SU-DHL-6 (cell line): ENCODE measurements around the gene TMEM74B.

Source experiments
- H2AFZ ChIP-seq: fragments of 200-600 bp; sonication (generic); 2 replicates; pipeline ENCODE4 v1.6.1; 2014; ENCODE audit warnings: low read depth, mild to moderate bottlenecking, moderate library complexity, mixed read lengths, antibody characterized with exemption, low read length; ENCODE audit not compliant: severe bottlenecking
- H3F3A ChIP-seq: fragments of 200-600 bp; shearing (Covaris generic); 2 replicates; pipeline ENCODE4 v1.6.0; 2016; ENCODE audit warnings: antibody characterized with exemption, mild to moderate bottlenecking; ENCODE audit not compliant: insufficient read depth
- H3K27ac ChIP-seq: fragments of 200-600 bp; sonication (generic); 2 replicates; pipeline ENCODE4 v1.5.1; 2016; ENCODE audit warnings: low read depth, mild to moderate bottlenecking, low read length, moderate library complexity, mixed read lengths
- H3K27me3 ChIP-seq: fragments of 200-600 bp; sonication (generic), shearing (Covaris generic); 2 replicates; pipeline ENCODE4 v1.6.0; 2014; ENCODE audit warnings: mild to moderate bottlenecking, low read length
- H3K36me3 ChIP-seq: fragments of 200-600 bp; sonication (generic); 2 replicates; pipeline ENCODE4 v1.6.1; 2014; ENCODE audit warnings: mild to moderate bottlenecking, low read length, mixed read lengths
- H3K4me2 ChIP-seq: fragments of 300-600, 200-600 bp; shearing (Covaris generic), sonication (generic); 2 replicates; pipeline ENCODE4 v1.6.0; 2014; ENCODE audit warnings: low read length, low read depth, mild to moderate bottlenecking; ENCODE audit not compliant: poor library complexity, severe bottlenecking
- H3K4me3 ChIP-seq: fragments of 200-600 bp; sonication (generic); 2 replicates; pipeline ENCODE4 v1.5.1; 2014; ENCODE audit warnings: antibody characterized with exemption, low read length, mild to moderate bottlenecking, mixed read lengths; ENCODE audit not compliant: insufficient read depth, poor library complexity, severe bottlenecking
- H3K79me2 ChIP-seq: fragments of 200-600 bp; sonication (generic); 2 replicates; pipeline ENCODE4 v1.6.1; 2014; ENCODE audit warnings: mild to moderate bottlenecking, low read length, moderate library complexity; ENCODE audit not compliant: insufficient read depth
- H3K9ac ChIP-seq: fragments of 200-600 bp; sonication (generic); 2 replicates; pipeline ENCODE4 v1.7.0; 2014; ENCODE audit warnings: mild to moderate bottlenecking, low read length
- H3K9me2 ChIP-seq: fragments of 200-600 bp; sonication (generic); replicated peaks from 2 replicates; pipeline ENCODE4 v1.6.1; 2014; ENCODE audit warnings: low read length; ENCODE audit not compliant: insufficient read depth
- H3K9me3 ChIP-seq: fragments of 200-600 bp; sonication (generic); 2 replicates; pipeline ENCODE4 v1.6.1; 2014; ENCODE audit warnings: low read length, mixed read lengths; ENCODE audit not compliant: insufficient read depth
- H4K20me1 ChIP-seq: fragments of 200-600 bp; sonication (generic); 2 replicates; pipeline ENCODE4 v1.6.1; 2014; ENCODE audit warnings: low read depth, mild to moderate bottlenecking, antibody characterized with exemption, low read length, moderate library complexity, mixed read lengths
- CTCF ChIP-seq: fragments of 200-600 bp; sonication (generic); IDR thresholded peaks from one replicate; pipeline ENCODE4 v1.5.1; 2017; ENCODE audit warnings: antibody characterized with exemption, mild to moderate bottlenecking, low read length, moderate library complexity; ENCODE audit not compliant: insufficient read depth, poor library complexity, severe bottlenecking
- EZH2phosphoT487 ChIP-seq: fragments of 200-600 bp; sonication (generic), shearing (Covaris generic); conservative IDR thresholded peaks from 2 replicates; pipeline ENCODE4 v1.6.1; 2018; ENCODE audit warnings: mild to moderate bottlenecking, antibody characterized with exemption, low read length, moderate library complexity, mixed read lengths

TMEM74B gene

GRCh38 chr20:1160991-1161390, 23.8 kb downstream of the TMEM74B start:
- Histone ChIP-seq H3K9me2 (no peaks in the 10 kb centered on the region), H2AFZ (no peak overlapping the region), H3K36me3 (no peaks in the 10 kb centered on the region), H3F3A (no peaks in the 10 kb centered on the region), H3K9ac (no peak overlapping the region), H3K4me3 (no peak overlapping the region), H3K9me3 (no peaks in the 10 kb centered on the region), H3K27ac (no peak overlapping the region), H4K20me1 (no peaks in the 10 kb centered on the region), H3K27me3 (no peaks in the 10 kb centered on the region), H3K4me2 (no peak overlapping the region), H3K79me2 (no peaks in the 10 kb centered on the region)
- no peak for TF ChIP-seq CTCF
- no peak for TF ChIP-seq EZH2phosphoT487

- Histone ChIP-seq H3F3A (no peaks in the 10 kb centered on the region), H3K9me3 (no peaks in the 10 kb centered on the region), H3K36me3 (no peaks in the 10 kb centered on the region), H3K9me2 (no peaks in the 10 kb centered on the region), H3K27ac (no peak overlapping the region), H3K4me3 (no peak overlapping the region), H3K79me2 (no peaks in the 10 kb centered on the region), H3K9ac (no peak overlapping the region), H2AFZ (no peak overlapping the region), H4K20me1 (no peaks in the 10 kb centered on the region), H3K27me3 (no peaks in the 10 kb centered on the region), H3K4me2 (no peak overlapping the region)
- no peak for TF ChIP-seq EZH2phosphoT487
- no peak for TF ChIP-seq CTCF
Observed at GRCh38 chr20:1160496-1160895, 24.3 kb downstream of the TMEM74B start.

- Histone ChIP-seq H3K27me3 (no peaks in the 10 kb centered on the region), H3K79me2 (no peaks in the 10 kb centered on the region), H2AFZ (no peak overlapping the region), H3K4me2 (no peak overlapping the region), H3K9me2 (no peaks in the 10 kb centered on the region), H3K27ac (no peak overlapping the region), H4K20me1 (no peaks in the 10 kb centered on the region), H3K36me3 (0 out of 2 replicates have a peak, but pooled peaks cover 3% of the 10 kb centered on the region), H3K9me3 (no peaks in the 10 kb centered on the region), H3K4me3 (no peak overlapping the region), H3K9ac (no peak overlapping the region), H3F3A (no peaks in the 10 kb centered on the region)
- TF ChIP-seq CTCF: no peak
Observed at GRCh38 chr20:1155342-1155741, 29.4 kb downstream of the TMEM74B start.

- Histone ChIP-seq H3K9ac (no peak overlapping the region), H3K79me2 (no peaks in the 10 kb centered on the region), H3F3A (no peaks in the 10 kb centered on the region), H3K27me3 (no peaks in the 10 kb centered on the region), H3K9me2 (no peaks in the 10 kb centered on the region), H3K4me2 (no peak overlapping the region), H3K9me3 (no peaks in the 10 kb centered on the region), H4K20me1 (no peaks in the 10 kb centered on the region), H3K27ac (no peak overlapping the region), H3K36me3 (0 out of 2 replicates have a peak, but pooled peaks cover 3% of the 10 kb centered on the region), H2AFZ (no peak overlapping the region), H3K4me3 (no peak overlapping the region)
- TF ChIP-seq EZH2phosphoT487 (no peak), CTCF (no peak)
Observed at GRCh38 chr20:1154691-1155090, 30.1 kb downstream of the TMEM74B start.
